IMR-90 (cell line): Measurements from ENCODE around the gene SEMA4A. TPM values are rescaled to one million over a fixed set of nuclear protein-coding genes. Genes with fewer than 3 reads are reported as not detected.

Experiments
- ATAC-seq: fragments of 200-7000 bp; cut with Tn5 transposase; 2 replicates; pipeline ENCODE4 v1.9.1; 2020; ENCODE audit warnings: low read depth, mild to moderate bottlenecking, moderate library complexity
- BruUV-seq: library from RNA; stranded (reverse); fragments of 400-500 nt; replicated peaks from 2 replicates; lab custom pipeline; 2021; lab: Mats Ljungman, UMichigan
- CTCF ChIA-PET: fragments of 300-600 bp; formaldehyde crosslinking; extraction: SDS; loops from one replicate; lab custom pipeline; 2021; ENCODE audit warnings: antibody characterized with exemption; lab: Yijun Ruan, JAX
- POLR2A ChIA-PET: fragments of 300-600 bp; sonication (Branson Sonifier 250); formaldehyde crosslinking; loops from one replicate; lab custom pipeline; 2022; ENCODE audit warnings: antibody characterized with exemption; ENCODE audit not compliant: unreplicated experiment; lab: Charles Lee
- DNase-seq: peaks from one replicate; pipeline ENCODE4 v3.0.0; 2013
- H2AFZ ChIP-seq: replicated peaks from 2 replicates; pipeline ENCODE3; 2013; ENCODE audit warnings: low read length, mild to moderate bottlenecking; ENCODE audit not compliant: poor library complexity
- H2AK5ac ChIP-seq: 2 replicates; pipeline ENCODE4 v1.6.1; 2013; ENCODE audit warnings: low read depth, low read length, inconsistent platforms
- H2AK9ac ChIP-seq: replicated peaks from 2 replicates; pipeline ENCODE3; 2013; ENCODE audit warnings: mild to moderate bottlenecking, low read depth, low read length, moderate library complexity; ENCODE audit not compliant: poor library complexity
- H2BK120ac ChIP-seq: 2 replicates; pipeline ENCODE4 v1.6.1; 2013; ENCODE audit warnings: low read depth, low read length, inconsistent platforms
- H2BK15ac ChIP-seq: 3 replicates; pipeline ENCODE4 v1.6.1; 2013; ENCODE audit warnings: low read depth, low read length, inconsistent platforms
- H2BK20ac ChIP-seq: 2 replicates; pipeline ENCODE4 v1.6.1; 2013; ENCODE audit warnings: low read depth, mild to moderate bottlenecking, inconsistent platforms, low read length, moderate library complexity
- H2BK5ac ChIP-seq: 2 replicates; pipeline ENCODE4 v1.6.1; 2013; ENCODE audit warnings: mild to moderate bottlenecking, low read depth, low read length, inconsistent platforms; ENCODE audit not compliant: poor library complexity, severe bottlenecking
- H3K14ac ChIP-seq: replicated peaks from 2 replicates; pipeline ENCODE4 v1.6.1; 2013; ENCODE audit warnings: low read depth, low read length, inconsistent platforms
- H3K18ac ChIP-seq: 2 replicates; pipeline ENCODE4 v1.6.1; 2013; ENCODE audit warnings: low read depth, low read length, control low read depth
- H3K23ac ChIP-seq: 2 replicates; pipeline ENCODE4 v1.6.1; 2013; ENCODE audit warnings: low read depth, low read length, inconsistent platforms
- H3K27ac ChIP-seq: 2 replicates; pipeline ENCODE4 v1.5.1; 2013; ENCODE audit warnings: mild to moderate bottlenecking, control low read depth, low read length; ENCODE audit not compliant: insufficient read depth
- H3K27me3 ChIP-seq: 2 replicates; pipeline ENCODE4 v1.6.1; 2013; ENCODE audit warnings: low read length; ENCODE audit not compliant: control insufficient read depth, insufficient read depth
- H3K36me3 ChIP-seq: 2 replicates; pipeline ENCODE4 v1.6.1; 2013; ENCODE audit warnings: low read length, mixed read lengths; ENCODE audit not compliant: control insufficient read depth, insufficient read depth
- H3K4ac ChIP-seq: 2 replicates; pipeline ENCODE4 v1.6.1; 2013; ENCODE audit warnings: low read depth, low read length, inconsistent platforms
- H3K4me1 ChIP-seq: 2 replicates; pipeline ENCODE4 v1.6.1; 2013; ENCODE audit warnings: low read length, mixed read lengths; ENCODE audit not compliant: control insufficient read depth, insufficient read depth
- H3K4me2 ChIP-seq: 2 replicates; pipeline ENCODE4 v1.6.1; 2013; ENCODE audit warnings: low read depth, mild to moderate bottlenecking, control low read depth, low read length, moderate library complexity
- H3K4me3 ChIP-seq: 2 replicates; pipeline ENCODE4 v1.5.1; 2013; ENCODE audit warnings: low read depth, mild to moderate bottlenecking, control low read depth, low read length, moderate library complexity; ENCODE audit not compliant: insufficient read depth
- H3K56ac ChIP-seq: 2 replicates; pipeline ENCODE4 v1.6.1; 2013; ENCODE audit warnings: low read length, inconsistent platforms; ENCODE audit not compliant: insufficient read depth; ENCODE audit errors: extremely low read depth
- H3K79me1 ChIP-seq, 2 experiments: 2 replicates each; pipeline ENCODE4 v1.6.1; 2013; ENCODE audit warnings: low read length in 2 of 2, inconsistent platforms in 1 of 2, low read depth in 1 of 2
- H3K9ac ChIP-seq: 2 replicates; pipeline ENCODE4 v1.6.1; 2013; ENCODE audit warnings: low read depth, low read length, control low read depth
- H3K9me1 ChIP-seq: 2 replicates; pipeline ENCODE4 v1.6.1; 2013; ENCODE audit warnings: low read length, inconsistent platforms; ENCODE audit not compliant: insufficient read depth
- H3K9me3 ChIP-seq: 2 replicates; pipeline ENCODE4 v1.6.1; 2013; ENCODE audit warnings: low read length; ENCODE audit not compliant: control insufficient read depth, insufficient read depth
- H4K20me1 ChIP-seq: 2 replicates; pipeline ENCODE4 v1.6.1; 2013; ENCODE audit warnings: low read length, inconsistent platforms; ENCODE audit not compliant: insufficient read depth
- H4K5ac ChIP-seq: 2 replicates; pipeline ENCODE4 v1.6.1; 2013; ENCODE audit warnings: mild to moderate bottlenecking, low read depth, low read length, control low read depth
- H4K8ac ChIP-seq, 2 experiments: 2 replicates each; pipeline ENCODE4 v1.6.1; 2013; ENCODE audit warnings: low read depth in 2 of 2, low read length in 2 of 2, control low read depth in 1 of 2, inconsistent platforms in 1 of 2
- H4K91ac ChIP-seq: 2 replicates; pipeline ENCODE4 v1.6.1; 2013; ENCODE audit warnings: low read depth, low read length, inconsistent platforms; ENCODE audit not compliant: insufficient read depth
- BHLHE40 ChIP-seq: fragments of 150-350 bp; IDR thresholded peaks from 2 replicates; pipeline ENCODE4 v1.6.1; 2016; ENCODE audit warnings: mild to moderate bottlenecking, low read depth, low read length
- CHD1 ChIP-seq: IDR thresholded peaks from 2 replicates; pipeline ENCODE4 v1.6.1; 2012; ENCODE audit warnings: low read depth, low read length, improper control_type of control experiment
- MAZ ChIP-seq: IDR thresholded peaks from 2 replicates; pipeline ENCODE4 v1.6.1; 2012; ENCODE audit warnings: low read depth, mild to moderate bottlenecking, low read length, improper control_type of control experiment, moderate library complexity, borderline replicate concordance
- MXI1 ChIP-seq: IDR thresholded peaks from 2 replicates; pipeline ENCODE4 v1.6.1; 2012; ENCODE audit warnings: low read depth, mild to moderate bottlenecking, low read length, moderate library complexity, borderline replicate concordance
- POLR2A ChIP-seq: IDR thresholded peaks from 2 replicates; pipeline ENCODE4 v1.6.1; 2012; ENCODE audit warnings: mild to moderate bottlenecking, low read depth, low read length
- RFX5 ChIP-seq: IDR thresholded peaks from 2 replicates; pipeline ENCODE4 v1.8.0; 2012; ENCODE audit warnings: low read depth, mild to moderate bottlenecking, low read length, moderate library complexity
- USF2 ChIP-seq: fragments of 150-350 bp; IDR thresholded peaks from 2 replicates; pipeline ENCODE4 v1.6.1; 2017; ENCODE audit warnings: mild to moderate bottlenecking, antibody characterized with exemption, low read length, low read depth
- WGBS, 2 experiments: methylation state at CpG; one replicate each; pipeline versions ENCODE4 v1.1.5 to v1.1.7; 2013; ENCODE audit warnings: missing lambda C conversion rate in 2 of 2; ENCODE audit not compliant: insufficient read length in 1 of 2; ENCODE audit errors: extremely low coverage in 2 of 2; 5-methylcytosine and 5-hydroxymethylcytosine counted together
- dilution Hi-C: fragments of 300-500 bp; cut with HindIII; formaldehyde crosslinking; loops from one replicate; pipeline ENCODE4 v1.14.3; 2018; ENCODE audit warnings: low sequenced_read_pairs; ENCODE audit not compliant: unreplicated experiment
- in situ Hi-C: fragments of 300-500 bp; cut with MboI; formaldehyde crosslinking; loops from 3 replicates; pipeline ENCODE4 v1.14.3; 2019; ENCODE audit warnings: low sequenced_read_pairs, inconsistent platforms, mixed read lengths
- intact Hi-C: fragments of 100-400 bp; cut with micrococcal nuclease; formaldehyde crosslinking; loops from 2 replicates; pipeline ENCODE4 v1.10.0; 2022
- polyA plus RNA-seq, 3 experiments: library from polyadenylated mRNA; depleted of rRNA; stranded (reverse); fragments of >200 nt; gene quantifications; 2 replicates each; pipeline ENCODE4 v1.2.3, GENCODE V29; 2012; ENCODE audit warnings: low replicate concordance in 1 of 3
- total RNA-seq: library from RNA; depleted of rRNA; stranded (reverse); fragments of >200 nt; gene quantifications from 2 replicates; pipeline ENCODE4 v1.2.3, GENCODE V29; 2012

Gene SEMA4A
- total and polyA plus RNA-seq, 2 of the 4 experiments (the other 2 are of a cell fraction), result 0.18 to 0.86 TPM

GRCh38 chr1:156104065-156104810 lies 49.1 kb upstream of the SEMA4A start:
- peak overlapping the region; percentile 69 for H2BK5ac ChIP-seq
- H3K36me3 ChIP-seq, result no peaks in the 10 kb centered on the region
- peak; percentile 80 for DNase-seq
- peak overlapping the region; percentile 94 for H4K91ac ChIP-seq
- H3K23ac ChIP-seq, result peak overlapping the region; percentile 70
- peak overlapping the region; percentile 41; the same call in 1 of the 2 replicates for H3K56ac ChIP-seq
- dilution Hi-C loops, result no loop called here
- intact Hi-C loops, result no loop called here
- H3K27me3 ChIP-seq, result no peaks in the 10 kb centered on the region
- H3K4me2 ChIP-seq, result peak overlapping the region; percentile 27
- H3K27ac ChIP-seq, result peak overlapping the region; percentile 73
- no peaks in the 10 kb centered on the region for H3K9me3 ChIP-seq
- H4K5ac ChIP-seq, result peak overlapping the region; percentile 65
- peaks cover 50% of the 10 kb centered on the region for H3K4me1 ChIP-seq
- H3K4ac ChIP-seq, result peak overlapping the region; percentile 97
- peaks cover 22 to 71% of the 10 kb centered on the region in 2 experiments for H3K79me1 ChIP-seq
- peak overlapping the region; percentile 78 for H2AFZ ChIP-seq
- H2BK15ac ChIP-seq, result peak overlapping the region; percentile 96; the same call in 2 of the 3 replicates
- ChIA-PET CTCF (interaction anchor here (0.6 to 1.3 kb wide), 2 partner anchors 9 to 26 kb away, joined by 4 to 5 read pairs; no protein-coding TSS in a partner anchor), POLR2A (no interaction called here)
- TF ChIP-seq CHD1 (0 out of 2 replicates have a peak, but pooled peaks have one; percentile 34), USF2 (no peak), MXI1 (no peak), RFX5 (no peak), MAZ (peak; percentile 65; the same call in 1 of the 2 replicates), POLR2A (peak; percentile 70), BHLHE40 (no peak)
- peak overlapping the region; percentile 96 for H2AK5ac ChIP-seq
- 20% methylated on average over 2 of the region's 15 CpGs; no CpG with 5 or more reads in 1 of the 2 experiments for WGBS, 2 experiments
- peak overlapping the region; percentile 55 for H3K18ac ChIP-seq
- H2BK20ac ChIP-seq, result peak overlapping the region; percentile 81
- H3K9ac ChIP-seq, result peak overlapping the region; percentile 37
- BruUV-seq, result no TSS peak
- peak overlapping the region; percentile 95 for H2BK120ac ChIP-seq
- peak overlapping the region; percentile 96 for H2AK9ac ChIP-seq
- in situ Hi-C loops, result no loop called here
- no peaks in the 10 kb centered on the region for H4K20me1 ChIP-seq
- peaks cover 43% of the 10 kb centered on the region for H3K9me1 ChIP-seq
- H4K8ac ChIP-seq, result peak overlapping the region; percentile 85 to 87
- peak; percentile 70 for ATAC-seq
- no peak overlapping the region for H3K4me3 ChIP-seq
- H3K14ac ChIP-seq, result peak overlapping the region; percentile 96
